H1 (cell line): ENCODE results near the gene MCUB. TPM values are rescaled to one million over a fixed set of nuclear protein-coding genes. Genes with fewer than 3 reads are reported as not detected.

Experiments used
- CTCF ChIA-PET: fragments of 300-600 bp; sonication (Branson Sonifier 250); formaldehyde crosslinking; loops from one replicate; lab custom pipeline; 2021; ENCODE audit not compliant: partially characterized antibody; lab: Charles Lee
- POLR2A ChIA-PET: fragments of 300-600 bp; sonication (Branson Sonifier 250); formaldehyde crosslinking; loops from one replicate; lab custom pipeline; 2021; ENCODE audit warnings: inconsistent platforms; ENCODE audit not compliant: partially characterized antibody; lab: Charles Lee
- DNase-seq, 2 experiments: peaks; one replicate each; pipeline versions ENCODE4 v3.0.0 to v3.0.0-alpha.2; 2010 to 2022; ENCODE audit warnings: low spot score in 2 of 2, low read depth in 1 of 2, mixed read lengths in 1 of 2
- FAIRE-seq: peaks from 2 replicates; lab custom pipeline; 2011; peaks lifted over from hg19 to GRCh38; lab: Jason Lieb, UNC
- H2AFZ ChIP-seq: 2 replicates; pipeline ENCODE4 v1.8.1; 2012; ENCODE audit warnings: low read length, inconsistent platforms
- H2AK5ac ChIP-seq: 2 replicates; pipeline ENCODE4 v1.6.1; 2013; ENCODE audit warnings: low read depth, low read length
- H2BK120ac ChIP-seq: replicated peaks from 2 replicates; pipeline ENCODE3; 2013; ENCODE audit warnings: low read depth, low read length, inconsistent platforms
- H2BK12ac ChIP-seq: 2 replicates; pipeline ENCODE4 v1.6.1; 2013; ENCODE audit warnings: low read depth, low read length
- H2BK15ac ChIP-seq: 2 replicates; pipeline ENCODE4 v1.6.1; 2013; ENCODE audit warnings: low read length
- H2BK20ac ChIP-seq: 2 replicates; pipeline ENCODE4 v1.6.1; 2013; ENCODE audit warnings: low read length
- H2BK5ac ChIP-seq: 2 replicates; pipeline ENCODE4 v1.6.1; 2013; ENCODE audit warnings: low read depth, low read length
- H3K14ac ChIP-seq: 2 replicates; pipeline ENCODE4 v1.6.1; 2013; ENCODE audit warnings: inconsistent platforms; ENCODE audit not compliant: insufficient read length
- H3K18ac ChIP-seq: 2 replicates; pipeline ENCODE4 v1.6.1; 2013; ENCODE audit warnings: low read length; ENCODE audit errors: extremely low read depth
- H3K23ac ChIP-seq: 2 replicates; pipeline ENCODE4 v1.6.1; 2013; ENCODE audit warnings: inconsistent platforms; ENCODE audit not compliant: insufficient read length
- H3K23me2 ChIP-seq: 2 replicates; pipeline ENCODE4 v1.6.1; 2013; ENCODE audit warnings: low read depth, low read length
- H3K27ac ChIP-seq: 2 replicates; pipeline ENCODE4 v1.6.1; 2011; ENCODE audit warnings: low read depth, low read length, inconsistent platforms
- H3K27me3 ChIP-seq, 4 experiments: replicated peaks in 1 of 4; 1 replicate in 1 of 4; 2 replicates in 3 of 4; pipeline versions ENCODE4 v1.6.1 to v1.8.1; 2011 to 2013; ENCODE audit warnings: low read length in 3 of 4, mild to moderate bottlenecking in 3 of 4, inconsistent platforms in 2 of 4, mixed read lengths in 2 of 4, moderate library complexity in 1 of 4; ENCODE audit not compliant: control insufficient read depth in 3 of 4, insufficient read depth in 3 of 4; ENCODE audit errors: extremely low read depth in 1 of 4
- H3K36me3 ChIP-seq, 4 experiments: 2 replicates each; pipeline versions ENCODE4 v1.6.1 to v1.8.1; 2011 to 2013; ENCODE audit warnings: mild to moderate bottlenecking in 4 of 4, low read length in 3 of 4, moderate library complexity in 2 of 4, control low read depth in 1 of 4, inconsistent platforms in 1 of 4; ENCODE audit not compliant: insufficient read depth in 4 of 4, control insufficient read depth in 2 of 4
- H3K4ac ChIP-seq: replicated peaks from 2 replicates; pipeline ENCODE3; 2013; ENCODE audit warnings: low read length, low read depth, mixed read lengths, inconsistent platforms; ENCODE audit not compliant: insufficient read length
- H3K4me1 ChIP-seq, 4 experiments: replicated peaks in 1 of 4; 1 replicate in 1 of 4; 2 replicates in 3 of 4; pipeline versions ENCODE4 v1.6.1 to v1.8.1; 2011 to 2013; ENCODE audit warnings: low read length in 3 of 4, inconsistent platforms in 2 of 4, mixed read lengths in 1 of 4; ENCODE audit not compliant: insufficient read depth in 4 of 4, control insufficient read depth in 3 of 4
- H3K4me2 ChIP-seq, 2 experiments: 2 replicates each; pipeline versions ENCODE4 v1.6.1 to v1.8.1; 2011 to 2013; ENCODE audit warnings: low read depth in 2 of 2, low read length in 2 of 2, control low read depth in 1 of 2, inconsistent platforms in 1 of 2, mild to moderate bottlenecking in 1 of 2; ENCODE audit not compliant: insufficient read depth in 1 of 2
- H3K4me3 ChIP-seq, 4 experiments: fragments of 200-600, 300-600 bp in 1 of 4; sonication (generic), shearing (Covaris generic), sonication (Bioruptor Twin) in 1 of 4; 2 replicates each; pipeline versions ENCODE4 v1.5.1 to v1.8.1; 2011 to 2016; ENCODE audit warnings: low read length in 4 of 4, low read depth in 3 of 4, control low read depth in 2 of 4, inconsistent platforms in 2 of 4, mild to moderate bottlenecking in 2 of 4, mixed read lengths in 1 of 4, moderate library complexity in 1 of 4; ENCODE audit not compliant: insufficient read depth in 2 of 4; ENCODE audit errors: extremely low read depth in 1 of 4
- H3K56ac ChIP-seq: replicated peaks from 2 replicates; pipeline ENCODE3; 2013; ENCODE audit warnings: low read depth, mild to moderate bottlenecking, mixed read lengths, low read length, inconsistent platforms; ENCODE audit not compliant: insufficient read length
- H3K79me1 ChIP-seq: 2 replicates; pipeline ENCODE4 v1.6.1; 2013; ENCODE audit warnings: low read depth, low read length, control low read depth
- H3K79me2 ChIP-seq, 2 experiments: 2 replicates each; pipeline versions ENCODE4 v1.6.1 to v1.8.1; 2012 to 2013; ENCODE audit warnings: low read length in 2 of 2, mild to moderate bottlenecking in 2 of 2, inconsistent platforms in 1 of 2; ENCODE audit not compliant: insufficient read depth in 2 of 2, control insufficient read depth in 1 of 2
- H3K9ac ChIP-seq, 4 experiments: replicated peaks in 1 of 4; 1 replicate in 1 of 4; 2 replicates in 3 of 4; pipeline versions ENCODE4 v1.6.1 to v1.8.1; 2011 to 2013; ENCODE audit warnings: low read depth in 3 of 4, low read length in 3 of 4, control low read depth in 2 of 4, mild to moderate bottlenecking in 2 of 4, moderate library complexity in 2 of 4, inconsistent platforms in 1 of 4; ENCODE audit errors: extremely low read depth in 1 of 4
- H3K9me3 ChIP-seq, 2 experiments: 2 replicates each; pipeline versions ENCODE4 v1.6.1 to v1.8.1; 2012 to 2013; ENCODE audit warnings: mild to moderate bottlenecking in 2 of 2, moderate library complexity in 2 of 2, control low read depth in 1 of 2, inconsistent platforms in 1 of 2, low read depth in 1 of 2, low read length in 1 of 2, mixed read lengths in 1 of 2; ENCODE audit not compliant: insufficient read depth in 2 of 2
- H4K20me1 ChIP-seq, 2 experiments: replicated peaks in 1 of 2; 2 replicates each; pipeline versions ENCODE3 to v1.8.1; 2011 to 2013; ENCODE audit warnings: inconsistent platforms in 2 of 2, low read length in 2 of 2, mild to moderate bottlenecking in 1 of 2; ENCODE audit not compliant: insufficient read depth in 2 of 2, control insufficient read depth in 1 of 2
- H4K5ac ChIP-seq: 2 replicates; pipeline ENCODE4 v1.6.1; 2013; ENCODE audit warnings: low read length, low read depth, mixed read lengths, inconsistent platforms; ENCODE audit not compliant: insufficient read length
- H4K8ac ChIP-seq: 2 replicates; pipeline ENCODE4 v1.8.0; 2013; ENCODE audit warnings: mild to moderate bottlenecking, moderate library complexity, low read length, inconsistent platforms; ENCODE audit not compliant: insufficient read depth; ENCODE audit errors: extremely low read depth
- H4K91ac ChIP-seq: replicated peaks from 2 replicates; pipeline ENCODE3; 2013; ENCODE audit warnings: low read length, mixed read lengths, inconsistent platforms; ENCODE audit not compliant: insufficient read length
- CREB1 ChIP-seq: IDR thresholded peaks from 2 replicates; pipeline ENCODE4 v1.6.1; 2012; ENCODE audit warnings: inconsistent platforms
- HDAC2 ChIP-seq, 2 experiments: fragments of 300-600 bp in 1 of 2; sonication (generic) in 1 of 2; IDR thresholded peaks; 2 replicates each; pipeline ENCODE4 v1.6.1; 2011 to 2012; ENCODE audit warnings: low read depth in 2 of 2, low read length in 2 of 2, mild to moderate bottlenecking in 2 of 2, moderate library complexity in 2 of 2, borderline replicate concordance in 1 of 2, inconsistent platforms in 1 of 2
- KDM5A ChIP-seq: fragments of 200-600 bp; IDR thresholded peaks from 2 replicates; pipeline ENCODE4 v1.7.1; 2012; ENCODE audit warnings: mild to moderate bottlenecking, low read length, inconsistent platforms, mixed read lengths
- NANOG ChIP-seq: IDR thresholded peaks from 2 replicates; pipeline ENCODE4 v1.6.1; 2011; ENCODE audit warnings: low read length, low read depth, mild to moderate bottlenecking, inconsistent platforms; ENCODE audit not compliant: insufficient read depth, poor library complexity, severe bottlenecking
- SIX5 ChIP-seq: IDR thresholded peaks from 2 replicates; pipeline ENCODE4 v1.6.1; 2011; ENCODE audit warnings: mild to moderate bottlenecking, low read depth, low read length
- TAF1 ChIP-seq: IDR thresholded peaks from 2 replicates; pipeline ENCODE4 v1.6.1; 2011; ENCODE audit warnings: mild to moderate bottlenecking, low read depth, low read length
- TCF12 ChIP-seq: IDR thresholded peaks from 2 replicates; pipeline ENCODE4 v1.6.1; 2011; ENCODE audit warnings: low read depth, mild to moderate bottlenecking, low read length
- WGBS, 2 experiments: shearing (Covaris generic) in 1 of 2; methylation state at CpG; one replicate each; pipeline versions ENCODE4 v1.1.6 to v1.1.7; 2013 to 2015; ENCODE audit warnings: low lambda C conversion rate in 2 of 2, mixed read lengths in 2 of 2, inconsistent platforms in 1 of 2, low coverage in 1 of 2, missing lambda C conversion rate in 1 of 2; ENCODE audit not compliant: insufficient replicate concordance in 2 of 2, insufficient coverage in 1 of 2, insufficient read length in 1 of 2; ENCODE audit errors: extremely low coverage in 1 of 2, missing lambda C conversion rate in 1 of 2; 5-methylcytosine and 5-hydroxymethylcytosine counted together
- polyA plus RNA-seq, 7 experiments: library from polyadenylated mRNA; depleted of rRNA in 3 of 7; stranded (reverse) in 5 of 7; unstranded in 2 of 7; fragments of >200 nt in 5 of 7; fragments of 200-250 nt in 2 of 7; gene quantifications; 1 replicate in 5 of 7; 2 replicates in 1 of 7; 4 replicates in 1 of 7; pipeline versions ENCODE4 v1.2.1 to v1.2.3, GENCODE V29; 2011 to 2013; ENCODE audit warnings: missing spikeins in 2 of 7, mixed read lengths in 2 of 7
- total RNA-seq: library from RNA; stranded (reverse); fragmentation: NEBNext Ultra II Directional; extraction: Animal tissue kit (Norgen Biotek cat#: 25700); gene quantifications from 2 replicates; pipeline ENCODE4 v1.2.1, GENCODE V29; 2021
- TF ChIP-seq, protein P1 (sequence below): IDR thresholded peaks from 2 replicates; pipeline ENCODE4 v1.6.1; 2012; ENCODE audit warnings: low read length, inconsistent platforms

Gene MCUB
- total and polyA plus RNA-seq, 2 of the 8 experiments (the other 6 are each of a cell fraction or from before 2014, with no cell fraction given), result 15.2 to 19.4 TPM

GRCh38 chr4:109622626-109623025 lies 62.6 kb downstream of the MCUB start:
- FAIRE-seq (no peak), DNase-seq (no peak)
- Histone ChIP-seq H4K5ac (no peak overlapping the region), H2BK120ac (no peak overlapping the region), H3K14ac (no peak overlapping the region), H3K9ac (no peak overlapping the region), H4K20me1 (peaks cover 0 to 3% of the 10 kb centered on the region in 2 experiments), H3K27ac (no peak overlapping the region), H3K56ac (no peak overlapping the region), H3K79me2 (no peaks in the 10 kb centered on the region), H2AFZ (no peak overlapping the region), H2BK5ac (no peak overlapping the region), H3K18ac (no peak overlapping the region), H3K4me2 (no peak overlapping the region), H3K4ac (no peak overlapping the region), H3K4me3 (no peak overlapping the region), H3K9me3 (no peaks in the 10 kb centered on the region), H3K27me3 (no peaks in the 10 kb centered on the region), H3K23me2 (no peaks in the 10 kb centered on the region), H2BK20ac (no peak overlapping the region), H2BK12ac (no peak overlapping the region), H3K79me1 (no peaks in the 10 kb centered on the region; the same call in 1 of the 2 replicates), H4K8ac (no peak overlapping the region), H3K36me3 (no peaks in the 10 kb centered on the region), H4K91ac (no peak overlapping the region), H3K23ac (peak overlapping the region; percentile 59), H2BK15ac (no peak overlapping the region), H2AK5ac (no peak overlapping the region), H3K4me1 (no peaks in the 10 kb centered on the region; a peak in 2 of 7 replicates)
- WGBS, 2 experiments, result 91% methylated on average over 7 of the region's 7 CpGs; no CpG with 5 or more reads in 1 of the 2 experiments
- CTCF ChIA-PET, result interaction anchor here (1.3 kb wide), 1 partner anchor 9 kb away, joined by 3 read pairs; no protein-coding TSS in a partner anchor
- POLR2A ChIA-PET, result interaction anchor here (0.5 kb wide), 1 partner anchor 1050 kb away, joined by 4 read pairs; no protein-coding TSS in a partner anchor
- TF ChIP-seq HDAC2 (IDR thresholded peaks at IDR 0.05; ENCODE audit: borderline replicate concordance in 1 of 2, low read depth in 2 of 2, low read length in 2 of 2) (no peak), SIX5 (no peak), TAF1 (no peak), NANOG (no peak), TCF12 (no peak), KDM5A (no peak), CREB1 (no peak)
- TF ChIP-seq, protein P1, sequence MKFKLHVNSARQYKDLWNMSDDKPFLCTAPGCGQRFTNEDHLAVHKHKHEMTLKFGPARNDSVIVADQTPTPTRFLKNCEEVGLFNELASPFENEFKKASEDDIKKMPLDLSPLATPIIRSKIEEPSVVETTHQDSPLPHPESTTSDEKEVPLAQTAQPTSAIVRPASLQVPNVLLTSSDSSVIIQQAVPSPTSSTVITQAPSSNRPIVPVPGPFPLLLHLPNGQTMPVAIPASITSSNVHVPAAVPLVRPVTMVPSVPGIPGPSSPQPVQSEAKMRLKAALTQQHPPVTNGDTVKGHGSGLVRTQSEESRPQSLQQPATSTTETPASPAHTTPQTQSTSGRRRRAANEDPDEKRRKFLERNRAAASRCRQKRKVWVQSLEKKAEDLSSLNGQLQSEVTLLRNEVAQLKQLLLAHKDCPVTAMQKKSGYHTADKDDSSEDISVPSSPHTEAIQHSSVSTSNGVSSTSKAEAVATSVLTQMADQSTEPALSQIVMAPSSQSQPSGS, result no peak
